NCI-H2081 (cell line): Measurements from ENCODE around the gene CACNA2D1.

Experiments used
- DNase-seq, 2 experiments: peaks; one replicate each; lab custom pipeline; 2025; lab: John Stamatoyannopoulos, UW

CACNA2D1 gene

GRCh38 chr7:82284936-82285519, 158.5 kb downstream of the CACNA2D1 start:
- peak in 1 of 2 experiments; percentile 26 for DNase-seq

GRCh38 chr7:82275342-82275741, 168.2 kb downstream of the CACNA2D1 start:
- DNase-seq, result peak; percentile 91 to 99

- no peak for DNase-seq
Measured at GRCh38 chr7:82274681-82275080, 168.9 kb downstream of the CACNA2D1 start.

- DNase-seq, result no peak
Measured at GRCh38 chr7:82273886-82274285, 169.7 kb downstream of the CACNA2D1 start.

- no peak for DNase-seq
Measured at GRCh38 chr7:82270870-82271269, 172.7 kb downstream of the CACNA2D1 start.

GRCh38 chr7:82268632-82269031, 174.9 kb downstream of the CACNA2D1 start:
- DNase-seq, result no peak

- DNase-seq, result no peak
Measured at GRCh38 chr7:82266081-82266480, 177.5 kb downstream of the CACNA2D1 start.

- peak; percentile 47 to 81 for DNase-seq
Measured at GRCh38 chr7:82264783-82265305, 178.7 kb downstream of the CACNA2D1 start.

- peak; percentile 48 to 80 for DNase-seq
Measured at GRCh38 chr7:82263920-82264782, 179.4 kb downstream of the CACNA2D1 start.

- DNase-seq, result no peak
Measured at GRCh38 chr7:82258181-82258580, 185.4 kb downstream of the CACNA2D1 start.

- DNase-seq, result peak; percentile 97 to 99
Measured at GRCh38 chr7:82257118-82257695, 186.4 kb downstream of the CACNA2D1 start.

- no peak for DNase-seq
Measured at GRCh38 chr7:82255706-82256105, 187.9 kb downstream of the CACNA2D1 start.

GRCh38 chr7:82250598-82250997, 193.0 kb downstream of the CACNA2D1 start:
- DNase-seq, result no peak

- no peak for DNase-seq
Measured at GRCh38 chr7:82249979-82250378, 193.6 kb downstream of the CACNA2D1 start.

- DNase-seq, result peak; percentile 19 to 61
Measured at GRCh38 chr7:82247814-82248433, 195.7 kb downstream of the CACNA2D1 start.

GRCh38 chr7:82244947-82245517, 198.5 kb downstream of the CACNA2D1 start:
- peak in 1 of 2 experiments; percentile 56 for DNase-seq

GRCh38 chr7:82241356-82241755, 202.2 kb downstream of the CACNA2D1 start:
- DNase-seq, result no peak

GRCh38 chr7:82235713-82236112, 207.9 kb downstream of the CACNA2D1 start:
- peak in 1 of 2 experiments; percentile 62 for DNase-seq

GRCh38 chr7:82234457-82235049, 209.0 kb downstream of the CACNA2D1 start:
- peak; percentile 71 to 73 for DNase-seq

- peak in 1 of 2 experiments; percentile 55 for DNase-seq
Measured at GRCh38 chr7:82230811-82231581, 212.6 kb downstream of the CACNA2D1 start.

GRCh38 chr7:82229164-82229563, 214.4 kb downstream of the CACNA2D1 start:
- no peak for DNase-seq
